Stimulated activated CD8-positive, alpha-beta memory T cell treated with anti-CD3 and anti-CD28 coated beads, Interleukin-7, amount 100 ng/mL, for 48 hours (primary cell): ENCODE measurements around the gene SLC7A1.

Experiments used
- DNase-seq, 2 donors: peaks; one replicate each; pipeline ENCODE4 v3.0.0-alpha.2; 2020; ENCODE audit warnings: low read depth in 1 of 2; ENCODE audit errors: extremely low read depth in 1 of 2

Gene SLC7A1

DNA sequence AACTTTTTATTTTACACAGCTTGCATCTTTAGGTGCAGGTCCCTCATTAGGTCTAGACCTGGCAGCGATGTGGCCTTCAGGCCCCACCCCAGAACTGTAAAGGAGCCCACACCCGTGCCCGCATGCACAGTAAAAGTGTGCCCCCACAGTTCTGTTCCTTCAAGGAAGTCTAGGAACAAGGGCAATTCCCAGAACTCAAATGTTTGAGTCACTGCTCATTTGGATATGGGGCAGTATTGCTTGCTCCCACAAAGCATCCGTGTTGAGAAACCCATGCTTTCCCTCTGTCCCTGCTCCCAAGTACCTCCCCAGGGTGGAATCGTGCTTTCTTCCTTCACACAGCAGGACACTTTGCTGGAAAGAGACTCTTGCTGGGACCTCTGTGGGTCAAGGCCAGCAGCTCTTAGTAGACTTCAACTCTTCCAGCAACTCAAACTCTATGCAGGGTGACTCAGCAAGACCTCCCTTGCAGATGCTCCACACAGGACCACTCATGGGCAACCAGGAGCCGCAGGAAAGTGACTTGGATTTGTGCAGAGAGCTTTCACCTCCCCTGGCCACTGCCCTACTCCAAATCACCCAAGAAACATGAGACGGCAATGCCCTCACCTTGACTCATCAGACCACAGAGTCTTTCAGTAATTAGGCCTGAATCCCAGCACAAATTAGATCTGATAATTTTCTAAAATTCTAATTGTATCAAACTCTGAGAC lies 12.3 kb downstream of the SLC7A1 start:
- no peak for DNase-seq

DNA sequence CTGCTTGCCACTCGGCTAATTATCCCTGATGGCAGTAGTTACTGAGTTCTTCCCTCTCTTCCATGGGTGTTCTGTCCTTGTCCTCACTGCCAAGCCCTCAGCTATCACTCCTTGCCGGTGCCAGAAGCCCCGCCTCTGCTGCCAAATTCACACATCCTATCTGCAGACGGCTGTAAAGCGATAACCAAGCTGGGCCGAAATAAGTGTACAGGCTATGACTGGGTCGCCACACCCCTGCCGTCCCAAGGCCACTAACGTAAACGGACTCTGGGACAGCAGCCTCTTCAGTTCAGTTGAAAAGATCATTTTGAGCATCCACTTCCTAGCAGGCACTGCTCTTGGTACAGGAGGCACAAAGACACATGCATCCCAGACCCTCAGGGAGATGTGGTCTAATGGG lies 13.3 kb downstream of the SLC7A1 start:
- DNase-seq, result no peak

DNA sequence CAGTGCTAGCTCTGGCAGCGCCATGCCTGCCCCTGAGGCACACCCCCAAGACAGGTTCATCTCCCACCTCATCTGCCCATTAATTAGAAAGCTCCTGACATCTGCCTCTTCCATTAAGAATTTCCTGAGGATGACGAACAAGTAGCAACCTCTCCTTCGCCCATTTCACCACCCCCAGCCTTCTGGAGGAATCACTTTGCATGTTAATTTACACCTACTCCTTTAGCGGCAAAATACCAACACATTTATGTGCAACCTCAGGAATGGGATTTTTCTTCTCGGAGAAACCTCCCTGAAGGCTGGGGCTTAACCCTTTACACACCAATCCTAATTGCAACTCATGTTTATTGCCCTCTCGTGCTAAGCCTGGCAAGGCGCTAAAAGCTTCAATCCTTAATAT lies 13.8 kb downstream of the SLC7A1 start:
- DNase-seq, result no peak

DNA sequence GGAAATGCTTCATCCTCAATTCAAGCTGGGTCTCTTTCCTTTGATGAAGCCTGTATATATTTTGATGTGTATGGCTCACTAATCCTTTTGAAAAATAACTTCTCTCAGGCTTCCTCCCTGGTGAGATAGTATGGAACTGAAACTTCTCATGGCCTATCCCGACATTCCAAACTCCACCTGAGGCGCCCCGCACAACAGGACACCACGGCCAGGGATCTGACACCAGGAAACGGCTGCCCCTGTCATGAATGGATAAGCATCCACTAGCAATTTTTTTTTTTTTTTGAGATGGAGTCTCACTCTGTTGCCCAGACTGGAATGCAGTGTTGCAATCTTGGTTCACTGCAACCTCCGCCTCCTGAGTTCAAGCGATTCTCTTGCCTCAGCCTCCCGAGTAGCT lies 16.4 kb downstream of the SLC7A1 start:
- no peak for DNase-seq

DNA sequence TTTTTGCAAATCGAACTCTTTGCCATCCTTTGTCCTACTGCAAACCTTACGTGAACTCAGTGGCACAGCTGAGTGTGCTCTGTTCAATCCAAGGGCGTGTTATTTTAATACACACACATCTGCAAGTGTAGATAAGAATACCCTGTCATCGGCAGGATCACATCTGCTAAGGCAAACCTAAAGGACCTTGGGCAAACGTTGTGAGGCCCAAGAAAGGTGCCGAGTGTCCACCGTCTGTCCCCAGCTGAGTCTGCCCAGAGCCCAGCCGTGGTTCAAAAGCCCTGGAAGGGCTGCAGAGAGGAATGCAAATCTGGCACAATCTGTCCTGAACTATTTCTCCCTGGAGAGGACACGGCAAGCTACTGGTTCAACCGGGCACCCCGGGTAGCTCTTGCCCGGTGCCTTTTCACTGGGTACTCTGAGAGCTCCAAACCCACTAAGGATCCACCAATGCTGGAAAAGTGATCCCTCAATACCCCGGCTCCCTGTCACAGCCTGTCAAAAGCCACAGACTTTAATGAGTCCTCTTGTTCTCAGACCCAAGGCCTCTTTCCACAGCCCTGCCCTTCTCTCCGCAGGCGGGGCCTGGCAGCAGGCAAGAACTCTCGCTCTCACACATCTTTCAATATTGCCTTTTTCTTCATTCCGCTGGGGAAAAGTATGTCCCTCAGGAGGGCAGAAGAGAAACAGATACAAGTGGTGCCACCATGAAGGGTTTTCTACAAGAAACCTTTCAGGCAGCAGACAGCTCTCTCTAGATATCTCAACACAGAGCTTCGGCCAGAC lies 17.0 kb downstream of the SLC7A1 start:
- DNase-seq, result no peak

DNA sequence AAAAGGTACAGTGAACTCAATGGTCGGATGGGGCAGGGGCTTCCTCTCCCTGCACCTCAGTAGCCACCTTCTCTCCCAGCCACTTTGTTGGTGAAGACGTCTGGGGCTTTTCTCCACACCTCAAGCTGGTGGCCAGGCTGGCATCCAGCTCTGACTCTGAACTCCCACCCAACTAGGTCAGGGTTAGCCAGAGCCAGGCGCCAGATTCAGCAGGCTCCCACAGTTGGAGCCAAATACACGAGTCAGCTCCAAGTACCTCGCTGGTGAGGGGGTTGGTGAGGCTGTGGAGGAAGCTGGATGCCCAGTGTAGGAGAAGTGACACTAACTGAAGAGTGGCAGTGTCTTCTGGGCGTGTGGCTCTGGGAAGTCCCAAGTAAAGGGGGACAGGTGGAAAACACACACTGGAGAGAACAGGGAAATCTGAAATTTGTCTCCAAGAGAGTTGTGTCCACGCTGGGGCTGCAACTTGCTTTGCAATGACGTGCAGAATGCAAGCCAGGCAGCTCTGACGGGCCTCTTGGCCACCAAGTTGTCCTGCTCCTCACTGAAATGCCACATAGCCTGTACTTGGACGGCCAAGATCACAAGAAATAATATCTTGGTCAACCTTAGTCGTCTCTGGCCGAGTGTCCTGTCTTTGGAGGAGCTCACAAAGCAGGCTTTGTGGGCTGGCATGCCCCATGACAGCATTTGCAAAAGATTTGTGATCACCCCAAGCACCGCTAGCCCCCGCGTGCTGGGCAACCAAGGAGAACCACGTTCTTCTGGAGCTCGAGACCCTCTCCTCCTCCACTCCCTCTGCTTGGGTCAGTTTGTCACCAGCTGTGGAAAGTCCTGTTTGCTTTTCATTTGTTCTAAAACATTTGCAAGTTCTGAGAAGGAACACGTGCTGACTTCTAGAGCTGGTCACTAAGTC lies 18.1 kb downstream of the SLC7A1 start:
- no peak for DNase-seq

DNA sequence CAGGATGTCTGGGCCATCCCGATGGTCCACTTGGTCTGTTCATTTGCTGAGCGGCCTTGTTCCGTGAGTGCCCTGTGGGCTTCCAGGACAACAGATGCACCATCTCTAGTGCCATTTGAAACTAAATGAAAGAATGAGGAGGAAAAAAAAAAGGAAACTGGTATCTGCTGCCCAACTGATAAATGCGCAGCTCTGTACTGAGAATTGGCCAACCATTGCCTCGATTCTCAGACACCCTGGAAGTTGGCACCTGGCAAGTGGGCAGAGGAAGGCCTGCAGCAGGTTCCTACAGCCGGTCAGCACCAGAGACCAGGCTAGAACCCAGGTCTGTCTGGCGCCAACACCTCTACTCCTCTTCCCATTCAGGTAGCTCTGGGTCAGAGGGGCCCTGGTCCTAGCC lies 18.9 kb downstream of the SLC7A1 start:
- DNase-seq, result no peak

DNA sequence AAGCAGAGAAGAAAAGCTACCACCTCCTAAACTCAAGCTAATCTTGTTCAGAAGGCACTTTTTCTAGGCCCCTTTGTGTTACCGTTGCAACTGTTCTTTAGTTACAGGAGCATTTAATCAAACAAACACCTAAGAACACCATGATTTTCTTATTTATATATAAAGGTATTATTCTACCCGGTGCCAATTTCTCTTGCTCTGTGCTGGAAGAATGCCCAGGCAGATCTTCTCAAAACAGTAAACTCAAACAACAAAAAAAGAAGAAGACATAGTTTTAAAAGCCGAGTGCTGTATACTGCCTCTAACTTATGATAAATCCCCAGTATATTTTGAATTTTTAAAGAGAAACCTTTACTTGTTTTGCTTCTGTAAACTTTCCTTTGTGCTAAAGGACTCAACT lies 20.4 kb downstream of the SLC7A1 start:
- no peak for DNase-seq

DNA sequence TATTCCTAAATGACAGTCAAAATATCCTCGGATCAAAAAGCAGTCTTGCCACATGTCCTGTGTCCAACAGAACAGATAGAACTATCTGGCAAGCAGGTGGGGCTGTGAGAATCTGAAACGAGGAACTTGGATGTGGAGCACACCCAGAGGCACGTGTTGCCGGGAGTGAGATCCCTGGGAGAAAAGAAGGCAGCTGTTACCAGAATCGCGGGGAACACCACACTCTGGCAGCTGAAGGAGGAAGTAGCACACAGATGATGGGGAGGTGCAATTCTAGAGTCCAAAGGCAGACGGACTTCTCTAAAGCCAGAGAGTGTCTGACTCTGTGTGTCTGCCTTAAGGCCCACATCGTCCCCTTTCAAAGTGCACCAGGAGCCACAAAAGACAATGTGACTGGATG lies 22.3 kb downstream of the SLC7A1 start:
- DNase-seq, result no peak

DNA sequence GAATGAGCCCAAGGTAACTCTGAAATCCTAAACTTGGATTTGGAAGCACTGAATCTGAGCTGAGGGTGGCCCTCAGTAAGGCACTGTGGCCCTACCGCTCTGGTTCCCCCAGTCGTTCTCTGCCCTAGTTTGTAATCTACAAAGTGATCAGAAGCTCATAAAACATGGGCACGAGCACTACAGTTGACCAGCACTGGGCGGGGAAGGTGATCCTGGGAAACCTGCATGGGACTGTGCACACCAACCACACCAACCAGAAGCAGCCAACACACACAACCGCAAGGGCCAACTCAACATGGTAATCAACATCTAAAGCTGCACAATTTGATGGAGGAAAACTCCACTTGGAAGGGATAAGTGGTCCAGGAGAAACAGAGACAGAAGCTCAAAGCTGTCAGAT lies 22.9 kb downstream of the SLC7A1 start:
- no peak for DNase-seq

DNA sequence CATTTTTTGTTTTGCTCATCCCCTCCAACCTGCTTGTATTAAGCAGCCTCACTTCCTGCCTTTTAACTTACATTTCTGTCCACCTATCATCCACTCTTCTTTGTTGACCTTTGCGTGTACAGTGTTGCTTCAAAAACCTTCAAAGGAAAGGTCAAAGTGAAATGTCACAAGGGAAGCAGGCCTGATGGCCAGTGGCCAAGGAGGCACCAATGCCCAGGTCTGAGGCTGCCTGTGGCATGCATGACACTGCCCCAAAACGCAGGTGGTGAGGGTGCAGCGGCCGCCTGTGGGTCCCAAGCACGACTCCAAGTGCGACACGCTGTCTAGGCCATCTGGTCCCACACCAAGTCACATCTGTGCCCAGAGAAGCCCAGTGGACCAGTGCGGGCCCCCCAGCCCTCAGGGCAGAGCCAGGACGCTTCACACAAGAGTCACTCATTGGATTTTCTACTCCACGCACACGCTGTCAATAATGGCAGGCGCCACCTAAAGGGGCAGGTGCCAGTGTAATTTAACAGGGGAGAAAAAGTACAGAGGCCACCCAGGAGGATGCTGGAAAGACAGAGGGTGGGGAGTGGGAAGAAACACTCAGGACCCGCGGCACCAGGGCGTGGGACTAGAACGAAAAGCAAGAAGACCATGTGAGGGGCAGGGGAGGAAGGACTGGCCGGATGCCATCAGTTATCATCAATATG lies 23.5 kb downstream of the SLC7A1 start:
- no peak for DNase-seq

DNA sequence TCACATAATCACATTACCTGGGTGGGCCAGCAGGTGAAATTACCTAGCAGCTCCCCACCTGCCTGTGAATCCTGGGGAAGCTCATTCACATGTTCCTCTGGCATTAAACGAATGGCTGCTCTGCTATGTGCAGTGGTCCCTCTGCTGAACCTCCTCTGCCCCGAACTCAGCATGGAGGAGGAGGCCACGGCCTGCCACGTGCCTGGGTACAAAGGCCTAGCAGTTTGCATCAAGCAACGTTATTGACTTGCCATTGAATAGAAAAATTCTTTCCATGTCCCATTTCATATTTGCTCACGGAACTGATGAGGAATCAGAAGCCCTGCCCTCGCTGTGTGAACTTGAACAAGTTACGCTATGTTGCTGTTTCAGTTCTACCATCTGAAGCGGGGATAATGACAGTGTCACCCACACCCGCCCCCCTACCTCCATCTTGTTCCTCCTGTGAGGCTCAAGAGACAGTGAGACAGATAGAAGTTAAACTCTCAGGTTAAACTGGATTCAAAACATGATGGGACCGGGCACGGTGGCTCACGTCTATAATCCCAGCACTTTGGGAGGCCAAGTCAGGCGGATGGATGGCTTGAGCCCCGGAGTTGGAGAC lies 25.3 kb downstream of the SLC7A1 start:
- no peak for DNase-seq

DNA sequence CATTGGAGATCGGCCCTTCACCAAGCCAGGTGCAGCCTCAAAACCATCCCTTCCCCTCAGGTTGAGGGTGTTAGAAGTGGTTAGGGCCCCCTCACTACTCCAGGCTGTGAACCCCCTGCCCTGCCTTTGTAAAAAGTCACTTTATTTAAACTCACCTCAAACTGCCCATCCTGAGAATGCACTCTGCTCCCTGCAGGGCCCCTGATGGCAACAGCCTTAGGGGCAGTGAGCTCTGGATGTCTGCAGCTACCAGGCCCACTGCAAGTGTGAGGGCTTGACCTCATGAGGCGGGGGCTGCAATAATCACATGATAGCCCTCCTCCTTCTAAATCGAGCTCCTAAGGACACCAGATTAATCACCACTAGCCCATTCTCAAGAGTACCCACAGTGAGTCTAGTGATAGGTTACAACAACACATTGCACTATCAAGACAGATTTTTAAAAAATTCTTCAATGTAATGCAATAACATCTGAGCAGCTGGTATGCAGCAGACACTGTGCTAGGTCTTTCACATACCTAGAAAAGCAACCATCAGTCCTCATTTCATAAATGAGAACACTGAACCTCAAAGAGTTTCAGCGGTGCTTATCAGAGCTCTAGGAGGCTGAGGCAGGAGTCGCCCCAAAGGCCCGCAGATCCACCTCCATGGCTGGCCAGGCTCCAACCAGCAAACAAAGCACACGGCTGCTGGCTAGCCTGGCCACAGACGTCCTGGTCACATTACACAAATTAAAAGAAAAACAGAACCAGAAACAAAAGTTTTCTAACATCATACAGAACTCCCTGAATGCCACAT lies 26.0 kb downstream of the SLC7A1 start:
- DNase-seq, result no peak

DNA sequence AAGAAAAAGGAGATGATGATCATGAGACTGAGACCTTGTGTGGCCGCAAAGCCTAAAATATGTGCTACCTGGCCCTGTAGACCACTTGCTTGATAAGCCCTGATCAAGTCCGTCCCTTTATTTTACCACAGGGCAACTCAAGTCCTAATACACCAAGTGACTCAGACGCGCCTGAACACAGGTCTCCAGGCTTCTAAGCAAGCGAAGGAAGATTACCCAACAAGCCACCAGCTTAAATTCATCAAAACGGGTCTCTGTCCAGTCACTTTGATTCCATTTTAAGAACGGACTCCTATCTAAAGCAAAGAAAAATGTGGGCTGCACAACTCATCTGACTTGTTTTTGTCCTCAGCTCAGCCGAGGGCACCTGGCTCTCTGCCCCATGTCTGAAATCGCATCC lies 26.8 kb downstream of the SLC7A1 start:
- no peak for DNase-seq

DNA sequence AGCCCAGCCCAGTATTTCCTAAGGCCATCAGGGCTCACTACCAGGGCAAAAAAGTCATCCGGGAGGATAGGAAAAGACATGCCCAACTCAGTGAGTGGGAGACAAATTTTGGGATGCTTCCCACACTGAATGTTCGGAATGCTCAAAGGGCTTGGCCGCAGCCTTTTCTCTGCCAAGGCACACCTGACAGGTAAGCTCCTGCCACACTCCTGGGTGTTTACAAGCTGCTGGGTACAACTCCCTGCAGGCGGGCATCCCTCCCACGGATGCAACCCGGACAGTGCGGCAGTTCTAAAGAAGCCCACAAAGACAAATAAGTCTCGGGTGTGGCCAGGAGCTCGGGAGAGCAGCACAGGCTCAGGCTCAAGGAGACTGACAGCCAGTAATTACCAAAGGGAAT lies 28.1 kb downstream of the SLC7A1 start:
- DNase-seq, result no peak

DNA sequence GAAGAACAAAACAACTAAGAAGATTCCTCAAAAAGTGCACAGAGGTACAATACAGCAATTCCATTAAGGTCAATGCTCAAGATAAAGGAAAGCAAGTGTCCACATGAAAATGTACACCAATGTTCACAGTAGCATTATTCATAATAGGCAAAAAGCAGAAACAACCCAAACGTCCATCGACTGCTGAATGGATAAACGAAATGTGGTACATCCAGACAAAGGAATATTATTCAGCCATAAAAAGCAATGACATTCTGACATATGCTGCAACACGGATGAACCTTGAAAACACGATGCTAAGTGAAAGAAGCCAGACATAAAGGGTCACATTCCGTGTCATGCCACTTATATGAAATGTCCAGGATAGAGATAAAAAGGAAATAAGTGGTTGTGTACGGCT lies 29.3 kb downstream of the SLC7A1 start:
- no peak for DNase-seq

DNA sequence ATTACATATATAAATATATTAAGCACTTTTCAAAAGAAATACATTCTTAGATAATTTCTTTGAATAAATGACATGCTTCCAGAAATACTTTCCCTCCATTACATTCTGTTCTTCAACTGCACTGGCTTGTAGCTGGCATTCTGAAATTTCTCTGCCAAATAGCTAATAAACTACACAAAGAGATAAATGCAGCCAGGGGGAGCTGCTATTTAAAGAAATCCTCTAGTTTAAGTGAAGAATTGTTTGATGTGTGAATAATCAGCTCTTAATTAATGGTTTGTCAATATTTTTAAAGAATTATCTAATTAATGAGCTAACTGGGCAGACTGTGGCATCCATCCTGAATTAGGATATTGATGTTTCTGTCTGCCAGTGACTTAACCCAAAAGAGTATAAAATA lies 30.7 kb downstream of the SLC7A1 start:
- no peak for DNase-seq

DNA sequence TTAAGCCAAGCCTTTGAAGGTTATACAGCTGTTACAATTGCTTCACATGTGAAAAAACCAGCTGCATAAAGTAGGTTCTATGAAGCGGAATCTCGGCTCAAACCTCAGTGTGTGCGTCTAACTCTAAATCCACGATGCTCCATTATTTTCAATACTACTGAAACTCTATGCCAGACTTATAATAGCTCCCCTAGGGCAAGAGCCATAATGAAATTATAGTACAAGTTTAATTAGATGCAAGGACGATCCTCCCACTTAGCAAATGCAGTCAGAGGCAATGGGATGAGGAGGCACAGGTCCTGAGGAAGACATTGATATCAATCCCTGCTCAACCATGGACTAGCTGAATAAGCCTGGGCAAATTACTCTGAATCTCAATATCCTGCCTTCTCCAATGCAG lies 31.1 kb downstream of the SLC7A1 start:
- DNase-seq, result no peak

DNA sequence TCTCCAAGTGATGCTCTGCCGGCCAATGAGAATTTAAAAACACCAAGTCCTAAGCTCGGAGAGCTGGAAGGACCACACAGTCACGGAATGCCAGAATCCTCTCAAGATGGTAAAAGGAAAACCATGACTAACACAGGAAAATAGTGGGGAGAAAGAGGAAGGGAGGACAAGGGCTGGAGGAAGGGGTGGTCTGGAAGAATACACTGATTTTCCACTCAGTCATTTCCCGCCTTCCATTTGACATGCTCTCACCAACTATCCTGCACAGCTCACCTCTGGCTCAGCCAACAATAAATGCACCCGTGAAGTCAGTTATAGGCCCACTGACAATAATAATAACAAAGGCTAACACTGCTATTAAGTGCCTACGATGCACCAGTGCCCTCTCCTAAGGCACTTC lies 31.5 kb downstream of the SLC7A1 start:
- no peak for DNase-seq
